Testis (tissue), 3 donors: ENCODE data around the gene C22orf39. TPM values are rescaled to one million over a fixed set of nuclear protein-coding genes. Genes with fewer than 3 reads are reported as not detected.

Experiments used
- DNase-seq: peaks from one replicate; pipeline ENCODE4 v3.0.0-alpha.2; 2019
- H3K27ac ChIP-seq, 2 donors: fragments of 200-600 bp; sonication (generic); one replicate each; pipeline ENCODE4 v1.5.1; 2019
- H3K27me3 ChIP-seq: fragments of 200-600 bp; sonication (generic); one replicate; pipeline ENCODE4 v1.5.1; 2019
- H3K36me3 ChIP-seq: fragments of 200-600 bp; sonication (generic); one replicate; pipeline ENCODE4 v1.5.1; 2017; ENCODE audit warnings: low read depth; ENCODE audit errors: missing control alignments
- H3K4me1 ChIP-seq: fragments of 200-600 bp; sonication (generic); one replicate; pipeline ENCODE4 v1.5.1; 2019
- H3K4me3 ChIP-seq, 2 donors: fragments of 200-600 bp; sonication (generic); one replicate each; pipeline ENCODE4 v1.5.1; 2017 to 2019
- H3K9me3 ChIP-seq: fragments of 200-600 bp; sonication (generic); one replicate; pipeline ENCODE4 v1.5.1; 2017
- CTCF ChIP-seq, 3 experiments: fragments of 450-650 bp in 2 of 3; fragments of 200-600 bp in 1 of 3; sonication (generic) in 1 of 3; IDR thresholded peaks; one replicate each; pipeline ENCODE4 v1.5.1; 2016 to 2019; ENCODE audit warnings: antibody characterized with exemption in 3 of 3, mild to moderate bottlenecking in 2 of 3, moderate library complexity in 1 of 3
- POLR2A ChIP-seq: fragments of 450-650 bp; IDR thresholded peaks from one replicate; pipeline ENCODE4 v1.6.1; 2017; ENCODE audit warnings: antibody characterized with exemption, mild to moderate bottlenecking, moderate library complexity
- WGBS, 2 donors: methylation state at CpG; one replicate each; pipeline ENCODE4 v1.1.5; 2018; 5-methylcytosine and 5-hydroxymethylcytosine counted together
- intact Hi-C: fragments of 100-400 bp; cut with DNase I; formaldehyde crosslinking; loops from one replicate; pipeline ENCODE4 v1.15.1; 2023; ENCODE audit warnings: low total_unique reads
- polyA plus RNA-seq: library from polyadenylated mRNA; stranded (reverse); fragments of 350-450 nt; fragmentation: Illumina TruSeq; extraction: RNeasy Lipid Tissue Mini Kit (QIAGEN cat#74804); gene quantifications from one replicate; pipeline ENCODE4 v1.2.3, GENCODE V29; 2014; ENCODE audit warnings: low read depth, low replicate concordance; ENCODE audit not compliant: insufficient read depth
- total RNA-seq, 2 donors: library from RNA; depleted of rRNA; stranded (reverse); fragments of >200 nt; gene quantifications; one replicate each; pipeline ENCODE4 v1.2.3, GENCODE V29; 2016

Gene C22orf39
- total and polyA plus RNA-seq, 3 donors from 2014 or later: 38.7 to 64.1 (median 60.9) TPM

GRCh38 chr22:19478045-19478900 is 30.8 kb upstream of the C22orf39 start:
- Histone ChIP-seq H3K36me3 (no peaks in the 10 kb centered on the region), H3K4me1 (peaks cover 34% of the 10 kb centered on the region), H3K9me3 (no peaks in the 10 kb centered on the region), H3K27ac (peak overlapping the region; percentile 95 to 99), H3K27me3 (no peaks in the 10 kb centered on the region), H3K4me3 (peak overlapping the region; percentile 77 to 86)
- no peak for DNase-seq
- intact Hi-C loops: no loop called here
- no peak for TF ChIP-seq CTCF (IDR thresholded peaks at IDR 0.05)
- TF ChIP-seq POLR2A: no peak
- 1% methylated on average over 28 to 31 of the region's 31 CpGs for WGBS, 2 donors

GRCh38 chr22:19477321-19478044 is 30.0 kb upstream of the C22orf39 start:
- DNase-seq: no peak

GRCh38 chr22:19476023-19476422 is 28.5 kb upstream of the C22orf39 start:
- intact Hi-C loops: no loop called here
- H3K27ac ChIP-seq: no peak overlapping the region
- DNase-seq: no peak

More at GRCh38 chr22:19477321-19478044, 30.0 kb upstream of the C22orf39 start:
- Histone ChIP-seq H3K4me3 (peak overlapping the region; percentile 77 to 86), H3K27me3 (no peaks in the 10 kb centered on the region), H3K4me1 (peaks cover 34% of the 10 kb centered on the region), H3K36me3 (no peaks in the 10 kb centered on the region), H3K9me3 (no peaks in the 10 kb centered on the region), H3K27ac (peak overlapping the region in 1 of 2 donors; percentile 99)
- TF ChIP-seq CTCF (IDR thresholded peaks at IDR 0.05) (peak in 1 of 3 experiments; percentile 16), POLR2A (no peak)
- intact Hi-C loops: no loop called here
- 20 to 21% methylated on average over 5 of the region's 5 CpGs for WGBS, 2 donors

GRCh38 chr22:19473578-19473977 is 26.1 kb upstream of the C22orf39 start:
- DNase-seq: no peak
- 68 to 69% methylated on average over 3 of the region's 3 CpGs for WGBS, 2 donors
- no peaks in the 10 kb centered on the region for H3K27me3 ChIP-seq
- TF ChIP-seq POLR2A: no peak
- TF ChIP-seq CTCF (IDR thresholded peaks at IDR 0.05): no peak
- no peak overlapping the region for H3K27ac ChIP-seq
- no peaks in the 10 kb centered on the region for H3K36me3 ChIP-seq
- H3K4me3 ChIP-seq: no peak overlapping the region
- H3K9me3 ChIP-seq: no peaks in the 10 kb centered on the region
- intact Hi-C loops: no loop called here
- peaks cover 29% of the 10 kb centered on the region for H3K4me1 ChIP-seq

More at GRCh38 chr22:19476023-19476422, 28.5 kb upstream of the C22orf39 start:
- Histone ChIP-seq H3K4me3 (no peak overlapping the region), H3K36me3 (no peaks in the 10 kb centered on the region), H3K27me3 (no peaks in the 10 kb centered on the region), H3K4me1 (peaks cover 34% of the 10 kb centered on the region), H3K9me3 (no peaks in the 10 kb centered on the region)
- WGBS, 2 donors: 59 to 64% methylated on average over 3 of the region's 3 CpGs
- TF ChIP-seq POLR2A: no peak
- no peak for TF ChIP-seq CTCF (IDR thresholded peaks at IDR 0.05)
